Left forelimb (tissue), 1 donor: ENCODE data around the gene LRRC63.
"Not testable (repeated sequence)": the region's sequence is repeated elsewhere in the genome, so short reads cannot be mapped to it uniquely, and the experiment has no call there.

Experiments
- DNase-seq: peaks from one replicate; pipeline ENCODE4 v3.0.0-alpha.2; 2018; ENCODE audit warnings: low spot score

Gene LRRC63

DNA sequence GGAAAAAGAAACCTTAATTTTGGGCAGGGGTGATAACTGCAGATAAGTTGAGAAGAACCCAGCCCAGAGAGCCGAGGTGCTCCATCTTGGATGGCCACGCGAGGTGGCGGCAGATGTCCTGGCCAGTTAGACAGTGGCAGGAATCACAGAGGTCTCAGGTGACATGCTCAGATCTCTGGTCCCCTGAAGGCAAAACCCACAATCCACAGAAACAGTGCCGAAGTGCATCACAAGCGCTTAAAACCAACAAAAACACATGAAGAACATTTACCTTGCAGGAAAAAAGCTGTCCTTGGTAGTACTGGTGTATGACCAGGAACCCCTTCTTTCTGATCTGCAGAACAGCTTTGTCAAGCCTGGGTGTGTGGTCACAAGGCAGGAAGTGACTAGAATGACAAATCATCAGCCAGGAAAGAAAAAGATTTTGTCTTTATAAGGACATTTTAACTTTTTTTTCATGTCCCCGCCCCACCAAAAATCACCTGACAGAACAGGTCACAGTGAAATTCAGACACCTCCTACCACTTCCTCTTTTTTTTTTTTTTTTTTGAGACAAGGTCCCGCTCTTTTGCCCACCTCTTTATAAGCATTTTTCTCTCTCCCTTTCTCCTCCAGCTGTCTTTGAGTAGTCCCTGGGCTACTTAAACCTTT, 29.8 kb upstream of the LRRC63 start, which contains the start of gene LCP1:
LCP1 (minus strand) TSS at position 338 of the 651 bp plus-strand sequence. CDS start 22,515 bp downstream, outside the sequence.
- DNase-seq, result no peak

- DNase-seq, result no peak
Observed at GRCh38 chr13:46182491-46182877, 29.2 kb upstream of the LRRC63 start.

DNA sequence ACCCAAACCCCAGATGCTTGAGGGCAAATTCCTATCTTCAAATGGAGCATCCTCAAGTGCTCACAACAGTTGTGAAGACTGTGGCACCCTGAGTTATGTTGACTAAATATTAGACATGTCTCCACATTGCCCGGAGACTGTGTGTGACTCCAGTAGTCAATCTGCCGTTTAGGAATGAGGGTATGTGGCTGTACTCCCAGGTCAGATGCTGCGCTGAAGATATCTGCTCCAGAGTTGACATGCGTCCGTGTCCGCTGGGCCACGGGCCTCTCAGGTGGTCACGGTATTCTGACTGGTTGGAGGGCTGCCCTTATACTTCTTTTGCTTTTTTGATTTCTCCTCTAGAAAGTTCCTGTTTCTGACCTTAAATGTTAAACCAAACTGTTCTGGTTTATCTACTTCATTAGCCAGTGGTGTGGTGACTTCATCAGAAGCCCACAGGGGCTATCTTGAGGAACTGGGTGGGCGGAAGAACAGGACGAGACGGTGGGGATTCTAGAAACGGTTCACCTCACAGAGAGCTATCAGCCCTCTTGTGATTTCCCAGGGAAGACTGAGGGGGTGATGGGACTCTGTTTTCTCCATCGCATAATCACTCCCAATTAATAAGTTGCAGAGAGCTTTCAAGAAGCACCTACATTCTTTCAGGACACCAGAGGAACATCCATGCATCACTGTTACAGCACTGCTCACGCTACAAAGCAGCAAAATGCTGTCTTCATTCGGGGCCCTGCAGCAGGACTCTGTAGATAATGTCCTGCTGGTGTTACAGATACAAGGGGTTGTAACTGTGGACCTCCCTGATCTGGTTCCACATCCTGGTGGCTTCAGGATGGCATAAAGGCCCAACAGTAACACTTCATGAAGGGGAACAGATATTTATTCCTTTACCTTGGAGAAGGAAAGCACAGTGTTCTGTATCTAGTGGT, 28.4 kb upstream of the LRRC63 start:
- no peak for DNase-seq

GRCh38 chr13:46184277-46184699, 27.4 kb upstream of the LRRC63 start:
- DNase-seq, result no peak

GRCh38 chr13:46185634-46186033, 26.1 kb upstream of the LRRC63 start:
- DNase-seq, result no peak

DNA sequence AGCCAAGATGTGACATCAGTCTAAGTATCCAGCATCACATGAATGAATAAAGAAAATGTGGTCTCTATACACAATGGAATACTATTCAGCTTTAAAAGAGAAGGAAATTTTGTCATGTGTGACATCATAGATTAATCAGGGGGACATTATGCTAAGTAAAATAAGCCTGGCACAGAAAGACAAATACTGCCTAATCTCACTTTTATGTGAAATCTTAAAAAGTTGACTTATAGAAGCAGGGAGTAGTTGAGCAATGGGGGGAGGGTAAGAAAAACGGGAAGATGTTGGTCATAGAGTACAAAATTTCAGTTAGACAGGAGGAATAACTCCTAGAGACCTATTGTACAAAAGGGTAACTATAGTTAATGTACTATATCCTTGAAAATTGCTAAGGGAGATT, 19.3 kb upstream of the LRRC63 start:
- no peak for DNase-seq

- DNase-seq, result no peak
Observed at GRCh38 chr13:46195016-46195415, 16.7 kb upstream of the LRRC63 start.

DNA sequence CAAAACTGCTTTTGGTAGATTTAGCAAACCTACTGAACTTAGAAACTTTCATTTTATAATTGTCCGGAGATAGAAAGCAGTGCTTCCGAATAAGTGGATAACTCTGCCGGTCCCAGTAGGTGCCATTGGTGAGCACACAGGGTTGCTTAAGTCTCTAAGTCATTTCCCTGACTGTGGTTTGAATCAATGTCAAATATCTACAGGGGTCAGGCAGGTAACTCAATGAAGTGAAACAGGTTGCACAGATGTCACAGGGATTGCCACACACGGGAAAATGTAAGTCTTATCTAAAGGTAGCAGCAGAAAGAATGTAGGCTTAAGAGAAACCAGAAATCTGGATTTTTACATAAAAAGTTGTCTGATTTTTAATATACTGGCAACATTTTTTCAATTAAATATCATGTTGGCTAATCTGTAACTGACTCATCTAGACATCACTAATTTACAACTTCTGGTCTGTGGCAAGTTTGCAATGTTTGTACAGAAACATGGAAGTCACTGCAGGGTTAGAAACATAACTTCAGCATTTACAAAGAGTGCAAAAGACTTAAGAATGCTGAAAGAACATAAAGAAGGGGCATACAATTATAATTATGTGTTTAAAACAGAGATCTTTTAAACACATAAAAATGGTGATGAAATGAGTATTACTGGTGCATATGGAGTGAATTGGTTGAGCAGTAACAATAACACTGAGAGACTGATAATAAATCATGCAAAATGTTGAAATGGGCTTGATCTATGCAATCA, 14.3 kb upstream of the LRRC63 start:
- no peak for DNase-seq

DNA sequence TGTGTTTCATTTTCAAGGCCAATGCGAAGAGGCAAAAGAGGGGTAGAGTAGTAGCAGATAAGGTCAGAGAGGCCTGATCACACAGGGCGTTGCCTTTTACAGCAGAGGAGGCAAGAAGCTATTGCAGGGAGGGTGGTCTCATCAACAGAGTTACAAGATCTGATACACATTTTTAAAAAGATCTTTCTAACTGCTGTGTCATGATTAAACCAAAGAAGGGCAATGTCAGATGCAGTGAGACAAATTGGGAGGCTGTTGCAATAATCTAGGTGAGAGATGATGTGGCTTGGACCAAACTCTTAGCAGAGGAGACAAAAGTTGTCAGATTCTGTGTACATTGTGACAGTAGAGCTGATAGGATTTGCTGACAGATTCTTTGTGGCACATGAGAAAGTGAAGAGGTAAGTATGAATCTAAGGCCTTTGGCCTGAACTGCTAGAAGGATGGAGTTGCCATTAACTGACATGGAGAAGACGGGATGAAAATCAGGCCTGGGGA, 13.0 kb upstream of the LRRC63 start:
- no peak for DNase-seq

- DNase-seq, result no peak
Observed at GRCh38 chr13:46202188-46202795, 9.4 kb upstream of the LRRC63 start.

DNA sequence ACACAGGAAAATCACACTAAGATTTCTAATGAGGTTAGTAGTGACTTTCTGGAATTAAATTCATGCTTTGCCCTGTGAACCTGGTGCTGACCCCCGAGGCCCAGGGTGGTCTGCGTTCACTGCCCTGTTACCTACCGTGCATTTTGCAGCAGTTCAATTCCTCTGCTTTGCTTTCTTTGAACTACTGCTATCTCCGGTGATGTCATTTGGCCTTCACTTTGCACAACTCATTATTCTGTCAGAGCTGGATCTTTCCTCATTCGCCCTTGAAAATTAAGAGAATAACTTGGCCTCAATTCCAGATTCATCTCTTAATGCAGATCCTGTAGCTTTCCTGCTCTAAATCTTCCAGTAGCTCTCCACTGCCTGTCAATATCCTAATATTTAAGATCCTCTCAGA, 8.8 kb upstream of the LRRC63 start:
- DNase-seq, result no peak

- no peak for DNase-seq
Observed at GRCh38 chr13:46206143-46206542, 5.6 kb upstream of the LRRC63 start.

- no peak for DNase-seq
Observed at GRCh38 chr13:46207828-46208227, 3.9 kb upstream of the LRRC63 start.

DNA sequence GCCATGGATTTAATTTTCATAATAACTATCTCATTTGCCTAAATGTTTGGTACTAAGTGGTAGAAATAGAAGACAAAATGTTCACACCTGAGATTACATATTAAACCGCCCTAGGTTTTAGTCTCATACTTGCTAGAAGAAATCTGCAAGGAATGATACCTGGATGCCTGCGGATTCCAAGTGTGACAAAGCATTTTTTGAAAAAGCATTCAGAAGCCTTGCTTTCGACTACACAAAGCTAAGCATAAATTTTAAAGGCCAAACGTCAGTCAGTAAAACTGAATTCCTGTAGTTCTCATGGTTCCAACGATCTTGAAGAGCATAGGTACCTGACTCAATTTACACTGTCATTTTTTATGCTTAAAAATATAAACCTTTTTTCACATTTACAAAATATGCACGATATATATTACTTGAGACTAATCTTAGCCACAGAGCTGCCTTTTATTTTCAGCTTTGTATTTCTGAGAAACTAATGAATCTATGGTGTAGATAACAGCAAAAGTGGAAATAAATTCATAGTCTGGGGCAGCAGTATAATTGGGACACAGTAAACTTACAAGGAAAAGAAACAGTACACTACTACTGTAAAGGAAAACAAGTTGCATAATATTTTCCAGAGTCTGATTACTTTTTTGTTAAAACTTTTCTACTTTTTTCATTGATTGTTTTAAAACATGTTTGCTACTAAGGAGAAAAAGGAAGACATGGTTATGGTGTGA, 1.2 kb upstream of the LRRC63 start:
- no peak for DNase-seq

GRCh38 chr13:46211116-46211482, 629 bp upstream of the LRRC63 start:
- DNase-seq, result no peak

DNA sequence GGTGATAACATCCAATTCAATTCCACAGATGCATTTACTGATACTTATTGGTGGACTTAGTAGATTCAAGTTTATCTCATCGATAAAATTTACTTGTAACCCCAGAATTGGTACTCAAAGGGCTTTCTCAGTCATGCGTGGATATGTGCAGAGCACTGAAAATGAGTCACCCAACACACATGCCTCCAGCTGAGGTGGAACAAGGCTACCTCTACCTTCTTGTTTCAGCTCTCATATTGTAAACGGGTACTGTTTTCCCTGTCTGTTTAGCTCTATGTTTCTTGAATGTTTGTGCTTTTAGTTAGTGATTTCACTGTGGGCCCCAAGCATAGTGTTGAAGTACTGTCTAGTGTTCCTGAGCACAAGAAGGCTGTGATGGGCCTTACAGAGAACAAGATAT, 1.5 kb downstream of the LRRC63 start:
- no peak for DNase-seq

DNA sequence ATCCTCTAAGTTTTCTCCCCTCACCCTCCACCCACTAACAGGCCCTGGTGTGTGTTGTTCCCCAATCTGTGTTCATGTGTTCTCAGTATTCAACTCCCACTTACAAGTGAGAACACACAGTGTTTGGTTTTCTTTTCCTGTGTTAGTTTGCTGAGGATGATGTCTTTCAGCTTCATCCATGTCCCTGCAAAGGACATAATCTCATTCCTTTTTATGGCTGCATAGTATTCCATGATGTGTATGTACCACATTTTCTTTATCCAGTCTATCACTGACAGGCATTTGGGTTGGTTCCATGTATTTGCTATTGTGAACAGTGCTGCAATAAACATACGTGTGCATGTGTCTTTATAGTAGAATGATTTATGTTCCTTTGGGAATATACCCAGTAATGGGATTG, 3.0 kb downstream of the LRRC63 start:
- not testable (repeated sequence) for DNase-seq

DNA sequence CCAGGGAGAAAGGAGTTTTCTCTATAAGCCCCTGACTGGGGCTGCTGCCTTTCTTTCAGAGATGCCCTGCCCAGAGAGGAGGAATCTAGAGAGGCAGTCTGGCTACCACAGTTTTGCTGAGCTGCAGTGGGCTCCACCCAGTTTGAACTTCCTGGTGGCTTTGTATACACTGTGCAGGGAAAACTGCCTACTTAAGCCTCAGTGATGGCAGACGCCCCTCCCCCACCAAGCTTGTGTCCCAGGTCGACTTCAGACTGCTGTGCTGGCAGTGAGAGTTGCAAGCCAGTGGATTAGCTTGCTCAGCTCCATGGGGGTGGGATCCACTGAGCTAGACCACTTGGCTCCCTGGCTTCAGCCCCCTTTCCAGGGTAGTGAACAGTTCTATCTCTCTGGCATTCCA, 8.5 kb downstream of the LRRC63 start:
- not testable (repeated sequence) for DNase-seq

DNA sequence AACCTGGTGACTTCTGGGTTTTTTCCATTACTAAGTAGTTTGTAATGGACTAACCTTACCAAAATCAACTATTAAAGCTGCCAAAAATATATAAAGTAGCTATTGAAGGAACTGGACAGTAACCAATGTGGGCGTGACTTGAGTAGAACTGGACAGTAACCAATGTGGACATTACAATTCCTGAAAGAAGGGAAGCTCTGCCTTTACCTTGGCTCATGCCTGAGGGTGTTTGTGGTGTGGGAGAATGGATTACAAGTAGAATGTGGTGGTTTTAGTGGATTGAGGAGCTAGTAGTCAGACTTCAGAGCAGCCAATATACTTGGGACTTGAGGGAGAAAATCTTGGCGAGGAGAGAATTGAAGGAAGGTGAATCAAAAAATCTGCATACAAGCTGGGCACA, 17.5 kb downstream of the LRRC63 start:
- DNase-seq, result no peak

DNA sequence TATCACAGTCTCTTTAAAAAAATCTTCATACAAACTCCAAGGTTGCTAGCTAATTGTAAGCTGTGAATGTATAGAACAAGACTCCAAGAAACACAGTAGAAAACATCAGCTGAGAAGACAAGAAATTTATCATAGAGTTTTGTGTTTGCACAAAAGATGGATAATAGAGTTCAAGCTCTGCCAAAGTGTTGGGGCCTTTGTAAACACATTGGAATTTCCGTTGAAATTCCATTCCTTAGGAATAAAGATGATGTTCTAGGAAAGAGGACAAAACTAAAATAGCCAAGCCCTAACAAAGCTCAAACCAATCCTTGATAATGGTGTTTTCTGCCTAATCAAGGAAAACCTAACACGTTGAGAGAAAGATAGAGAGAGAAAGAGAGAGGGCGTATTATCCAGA, 20.6 kb downstream of the LRRC63 start:
- no peak for DNase-seq

DNA sequence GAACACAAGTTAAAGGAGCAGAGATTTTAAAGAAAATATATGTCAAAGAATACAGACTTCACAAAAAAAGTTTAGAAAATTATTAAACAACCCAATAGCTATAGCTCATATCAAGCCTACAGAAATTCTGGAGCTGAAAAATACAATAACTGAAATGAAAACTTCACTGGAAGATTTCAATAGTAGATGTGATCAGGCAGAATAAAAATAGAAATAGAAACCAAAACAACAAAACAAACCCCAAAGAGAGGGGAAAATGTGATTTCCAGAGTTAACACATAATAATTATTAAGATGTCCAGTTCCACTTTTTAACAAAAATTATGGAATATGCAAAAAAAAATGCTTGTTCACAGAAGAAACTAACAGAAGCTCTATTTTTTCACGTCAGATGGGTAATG, 23.6 kb downstream of the LRRC63 start:
- DNase-seq, result no peak
